H1 (cell line): ENCODE measurements around the gene DAND5. TPM values are rescaled to one million over a fixed set of nuclear protein-coding genes. Genes with fewer than 3 reads are reported as not detected.

Experiments
- CTCF ChIA-PET: fragments of 300-600 bp; sonication (Branson Sonifier 250); formaldehyde crosslinking; loops from one replicate; lab custom pipeline; 2021; ENCODE audit not compliant: partially characterized antibody; lab: Charles Lee
- POLR2A ChIA-PET: fragments of 300-600 bp; sonication (Branson Sonifier 250); formaldehyde crosslinking; loops from one replicate; lab custom pipeline; 2021; ENCODE audit warnings: inconsistent platforms; ENCODE audit not compliant: partially characterized antibody; lab: Charles Lee
- DNase-seq, 2 experiments: peaks; one replicate each; pipeline versions ENCODE4 v3.0.0 to v3.0.0-alpha.2; 2010 to 2022; ENCODE audit warnings: low spot score in 2 of 2, low read depth in 1 of 2, mixed read lengths in 1 of 2
- FAIRE-seq: peaks from 2 replicates; lab custom pipeline; 2011; peaks lifted over from hg19 to GRCh38; lab: Jason Lieb, UNC
- H2AFZ ChIP-seq: 2 replicates; pipeline ENCODE4 v1.8.1; 2012; ENCODE audit warnings: low read length, inconsistent platforms
- H2AK5ac ChIP-seq: 2 replicates; pipeline ENCODE4 v1.6.1; 2013; ENCODE audit warnings: low read depth, low read length
- H2BK120ac ChIP-seq: replicated peaks from 2 replicates; pipeline ENCODE3; 2013; ENCODE audit warnings: low read depth, low read length, inconsistent platforms
- H2BK12ac ChIP-seq: 2 replicates; pipeline ENCODE4 v1.6.1; 2013; ENCODE audit warnings: low read depth, low read length
- H2BK15ac ChIP-seq: 2 replicates; pipeline ENCODE4 v1.6.1; 2013; ENCODE audit warnings: low read length
- H2BK20ac ChIP-seq: 2 replicates; pipeline ENCODE4 v1.6.1; 2013; ENCODE audit warnings: low read length
- H2BK5ac ChIP-seq: 2 replicates; pipeline ENCODE4 v1.6.1; 2013; ENCODE audit warnings: low read depth, low read length
- H3K14ac ChIP-seq: 2 replicates; pipeline ENCODE4 v1.6.1; 2013; ENCODE audit warnings: inconsistent platforms; ENCODE audit not compliant: insufficient read length
- H3K18ac ChIP-seq: 2 replicates; pipeline ENCODE4 v1.6.1; 2013; ENCODE audit warnings: low read length; ENCODE audit errors: extremely low read depth
- H3K23ac ChIP-seq: 2 replicates; pipeline ENCODE4 v1.6.1; 2013; ENCODE audit warnings: inconsistent platforms; ENCODE audit not compliant: insufficient read length
- H3K23me2 ChIP-seq: 2 replicates; pipeline ENCODE4 v1.6.1; 2013; ENCODE audit warnings: low read depth, low read length
- H3K27ac ChIP-seq: 2 replicates; pipeline ENCODE4 v1.6.1; 2011; ENCODE audit warnings: low read depth, low read length, inconsistent platforms
- H3K27me3 ChIP-seq, 4 experiments: replicated peaks in 1 of 4; 1 replicate in 1 of 4; 2 replicates in 3 of 4; pipeline versions ENCODE4 v1.6.1 to v1.8.1; 2011 to 2013; ENCODE audit warnings: low read length in 3 of 4, mild to moderate bottlenecking in 3 of 4, inconsistent platforms in 2 of 4, mixed read lengths in 2 of 4, moderate library complexity in 1 of 4; ENCODE audit not compliant: control insufficient read depth in 3 of 4, insufficient read depth in 3 of 4; ENCODE audit errors: extremely low read depth in 1 of 4
- H3K36me3 ChIP-seq, 4 experiments: 2 replicates each; pipeline versions ENCODE4 v1.6.1 to v1.8.1; 2011 to 2013; ENCODE audit warnings: mild to moderate bottlenecking in 4 of 4, low read length in 3 of 4, moderate library complexity in 2 of 4, control low read depth in 1 of 4, inconsistent platforms in 1 of 4; ENCODE audit not compliant: insufficient read depth in 4 of 4, control insufficient read depth in 2 of 4
- H3K4ac ChIP-seq: replicated peaks from 2 replicates; pipeline ENCODE3; 2013; ENCODE audit warnings: low read length, low read depth, mixed read lengths, inconsistent platforms; ENCODE audit not compliant: insufficient read length
- H3K4me1 ChIP-seq, 4 experiments: replicated peaks in 1 of 4; 1 replicate in 1 of 4; 2 replicates in 3 of 4; pipeline versions ENCODE4 v1.6.1 to v1.8.1; 2011 to 2013; ENCODE audit warnings: low read length in 3 of 4, inconsistent platforms in 2 of 4, mixed read lengths in 1 of 4; ENCODE audit not compliant: insufficient read depth in 4 of 4, control insufficient read depth in 3 of 4
- H3K4me2 ChIP-seq, 2 experiments: 2 replicates each; pipeline versions ENCODE4 v1.6.1 to v1.8.1; 2011 to 2013; ENCODE audit warnings: low read depth in 2 of 2, low read length in 2 of 2, control low read depth in 1 of 2, inconsistent platforms in 1 of 2, mild to moderate bottlenecking in 1 of 2; ENCODE audit not compliant: insufficient read depth in 1 of 2
- H3K4me3 ChIP-seq, 4 experiments: fragments of 200-600, 300-600 bp in 1 of 4; sonication (generic), shearing (Covaris generic), sonication (Bioruptor Twin) in 1 of 4; 2 replicates each; pipeline versions ENCODE4 v1.5.1 to v1.8.1; 2011 to 2016; ENCODE audit warnings: low read length in 4 of 4, low read depth in 3 of 4, control low read depth in 2 of 4, inconsistent platforms in 2 of 4, mild to moderate bottlenecking in 2 of 4, mixed read lengths in 1 of 4, moderate library complexity in 1 of 4; ENCODE audit not compliant: insufficient read depth in 2 of 4; ENCODE audit errors: extremely low read depth in 1 of 4
- H3K56ac ChIP-seq: replicated peaks from 2 replicates; pipeline ENCODE3; 2013; ENCODE audit warnings: low read depth, mild to moderate bottlenecking, mixed read lengths, low read length, inconsistent platforms; ENCODE audit not compliant: insufficient read length
- H3K79me1 ChIP-seq: 2 replicates; pipeline ENCODE4 v1.6.1; 2013; ENCODE audit warnings: low read depth, low read length, control low read depth
- H3K79me2 ChIP-seq, 2 experiments: 2 replicates each; pipeline versions ENCODE4 v1.6.1 to v1.8.1; 2012 to 2013; ENCODE audit warnings: low read length in 2 of 2, mild to moderate bottlenecking in 2 of 2, inconsistent platforms in 1 of 2; ENCODE audit not compliant: insufficient read depth in 2 of 2, control insufficient read depth in 1 of 2
- H3K9ac ChIP-seq, 4 experiments: replicated peaks in 1 of 4; 1 replicate in 1 of 4; 2 replicates in 3 of 4; pipeline versions ENCODE4 v1.6.1 to v1.8.1; 2011 to 2013; ENCODE audit warnings: low read depth in 3 of 4, low read length in 3 of 4, control low read depth in 2 of 4, mild to moderate bottlenecking in 2 of 4, moderate library complexity in 2 of 4, inconsistent platforms in 1 of 4; ENCODE audit errors: extremely low read depth in 1 of 4
- H3K9me3 ChIP-seq, 2 experiments: 2 replicates each; pipeline versions ENCODE4 v1.6.1 to v1.8.1; 2012 to 2013; ENCODE audit warnings: mild to moderate bottlenecking in 2 of 2, moderate library complexity in 2 of 2, control low read depth in 1 of 2, inconsistent platforms in 1 of 2, low read depth in 1 of 2, low read length in 1 of 2, mixed read lengths in 1 of 2; ENCODE audit not compliant: insufficient read depth in 2 of 2
- H4K20me1 ChIP-seq, 2 experiments: replicated peaks in 1 of 2; 2 replicates each; pipeline versions ENCODE3 to v1.8.1; 2011 to 2013; ENCODE audit warnings: inconsistent platforms in 2 of 2, low read length in 2 of 2, mild to moderate bottlenecking in 1 of 2; ENCODE audit not compliant: insufficient read depth in 2 of 2, control insufficient read depth in 1 of 2
- H4K5ac ChIP-seq: 2 replicates; pipeline ENCODE4 v1.6.1; 2013; ENCODE audit warnings: low read length, low read depth, mixed read lengths, inconsistent platforms; ENCODE audit not compliant: insufficient read length
- H4K8ac ChIP-seq: 2 replicates; pipeline ENCODE4 v1.8.0; 2013; ENCODE audit warnings: mild to moderate bottlenecking, moderate library complexity, low read length, inconsistent platforms; ENCODE audit not compliant: insufficient read depth; ENCODE audit errors: extremely low read depth
- H4K91ac ChIP-seq: replicated peaks from 2 replicates; pipeline ENCODE3; 2013; ENCODE audit warnings: low read length, mixed read lengths, inconsistent platforms; ENCODE audit not compliant: insufficient read length
- BCL11A ChIP-seq, 2 experiments: IDR thresholded peaks; one replicate each; pipeline ENCODE4 v1.6.1; 2011; ENCODE audit warnings: low read depth in 2 of 2, low read length in 2 of 2, mild to moderate bottlenecking in 2 of 2
- BRCA1 ChIP-seq: IDR thresholded peaks from 2 replicates; pipeline ENCODE4 v1.6.1; 2012; ENCODE audit warnings: low read depth, low read length, improper control_type of control experiment
- CBX5 ChIP-seq: fragments of 300-800, 300-1000 bp; sonication (generic); IDR thresholded peaks from 2 replicates; pipeline ENCODE4 v1.7.1; 2016; ENCODE audit warnings: antibody characterized with exemption, low read length, low read depth
- CEBPB ChIP-seq: IDR thresholded peaks from 2 replicates; pipeline ENCODE4 v1.6.1; 2012; ENCODE audit warnings: low read depth, low read length
- EP300 ChIP-seq, 2 experiments: IDR thresholded peaks; 1 replicate in 1 of 2; 2 replicates in 1 of 2; pipeline ENCODE4 v1.6.1; 2011 to 2012; ENCODE audit warnings: low read depth in 2 of 2, low read length in 2 of 2, mild to moderate bottlenecking in 2 of 2, borderline replicate concordance in 1 of 2, inconsistent platforms in 1 of 2, moderate library complexity in 1 of 2
- HDAC6 ChIP-seq: IDR thresholded peaks from one replicate; pipeline ENCODE4 v1.7.1; 2012; ENCODE audit warnings: low read depth, mild to moderate bottlenecking, inconsistent platforms, low read length, moderate library complexity
- KDM1A ChIP-seq: fragments of 200-600, 300-600 bp; sonication (generic); IDR thresholded peaks from 2 replicates; pipeline ENCODE4 v1.7.1; 2016; ENCODE audit warnings: mild to moderate bottlenecking, low read length, borderline replicate concordance
- KDM4A ChIP-seq: IDR thresholded peaks from one replicate; pipeline ENCODE4 v1.7.1; 2012; ENCODE audit warnings: low read depth, mild to moderate bottlenecking, moderate library complexity, low read length, inconsistent platforms; ENCODE audit not compliant: severe bottlenecking
- POLR2A ChIP-seq, 2 experiments: IDR thresholded peaks; 1 replicate in 1 of 2; 2 replicates in 1 of 2; pipeline ENCODE4 v1.6.1; 2011; ENCODE audit warnings: low read depth in 2 of 2, low read length in 2 of 2, mild to moderate bottlenecking in 2 of 2; ENCODE audit errors: control extremely low read depth in 1 of 2
- SP1 ChIP-seq: IDR thresholded peaks from 2 replicates; pipeline ENCODE4 v1.6.1; 2011; ENCODE audit warnings: low read depth, low read length
- SRF ChIP-seq: IDR thresholded peaks from 2 replicates; pipeline ENCODE4 v1.6.1; 2011; ENCODE audit warnings: mild to moderate bottlenecking, low read depth, low read length, moderate library complexity
- SUZ12 ChIP-seq: fragments of 200-600 bp; sonication (generic); IDR thresholded peaks from 2 replicates; pipeline ENCODE4 v1.6.1; 2012; ENCODE audit warnings: mild to moderate bottlenecking, inconsistent platforms, low read length, moderate library complexity, mixed read lengths
- WGBS, 2 experiments: shearing (Covaris generic) in 1 of 2; methylation state at CpG; one replicate each; pipeline versions ENCODE4 v1.1.6 to v1.1.7; 2013 to 2015; ENCODE audit warnings: low lambda C conversion rate in 2 of 2, mixed read lengths in 2 of 2, inconsistent platforms in 1 of 2, low coverage in 1 of 2, missing lambda C conversion rate in 1 of 2; ENCODE audit not compliant: insufficient replicate concordance in 2 of 2, insufficient coverage in 1 of 2, insufficient read length in 1 of 2; ENCODE audit errors: extremely low coverage in 1 of 2, missing lambda C conversion rate in 1 of 2; 5-methylcytosine and 5-hydroxymethylcytosine counted together
- polyA plus RNA-seq, 7 experiments: library from polyadenylated mRNA; depleted of rRNA in 3 of 7; stranded (reverse) in 5 of 7; unstranded in 2 of 7; fragments of >200 nt in 5 of 7; fragments of 200-250 nt in 2 of 7; gene quantifications; 1 replicate in 5 of 7; 2 replicates in 1 of 7; 4 replicates in 1 of 7; pipeline versions ENCODE4 v1.2.1 to v1.2.3, GENCODE V29; 2011 to 2013; ENCODE audit warnings: missing spikeins in 2 of 7, mixed read lengths in 2 of 7
- total RNA-seq: library from RNA; stranded (reverse); fragmentation: NEBNext Ultra II Directional; extraction: Animal tissue kit (Norgen Biotek cat#: 25700); gene quantifications from 2 replicates; pipeline ENCODE4 v1.2.1, GENCODE V29; 2021

The DAND5 gene
- total and polyA plus RNA-seq, 2 of the 8 experiments (the other 6 are each of a cell fraction or from before 2014, with no cell fraction given): 0.14 to 0.17 TPM

DNA sequence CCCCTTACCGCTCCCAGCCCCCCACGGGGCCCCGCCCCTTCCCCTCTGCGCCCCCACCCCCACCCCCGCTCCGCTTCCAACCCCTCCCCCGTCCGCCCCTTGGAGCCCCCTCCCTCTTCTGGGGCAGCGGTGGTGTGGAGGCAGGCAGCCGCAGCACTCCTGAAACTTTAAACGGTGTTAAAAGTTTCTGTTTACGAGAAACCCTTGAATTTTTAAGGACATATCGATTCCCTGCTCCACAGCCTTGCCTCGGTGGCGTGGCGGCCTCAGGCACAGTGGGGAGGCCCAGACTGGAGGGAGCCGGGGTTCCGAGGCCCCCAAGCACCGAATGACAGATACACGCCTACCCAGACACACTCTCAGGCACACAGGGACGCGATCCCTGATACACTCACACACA is 21.1 kb downstream of the DAND5 start:
- H4K8ac ChIP-seq: no peak overlapping the region
- no peak overlapping the region for H3K4ac ChIP-seq
- 0 out of 7 replicates have a peak overlapping the region, but pooled peaks of 1 of the 4 experiments have one; percentile 5 for H3K9ac ChIP-seq
- H3K23me2 ChIP-seq: peaks cover 23% of the 10 kb centered on the region
- no peak for DNase-seq
- no peaks in the 10 kb centered on the region for H3K79me2 ChIP-seq
- H3K4me3 ChIP-seq: 0 out of 8 replicates have a peak overlapping the region, but pooled peaks of 1 of the 4 experiments have one; percentile 36
- TF ChIP-seq KDM4A (no peak), KDM1A (no peak), BRCA1 (no peak), HDAC6 (no peak), CBX5 (no peak), SRF (no peak), POLR2A (IDR thresholded peaks at IDR 0.05; ENCODE audit: control extremely low read depth in 1 of 2, low read depth in 2 of 2, low read length in 2 of 2) (no peak), SUZ12 (no peak), EP300 (IDR thresholded peaks at IDR 0.05; ENCODE audit: borderline replicate concordance in 1 of 2, low read depth in 2 of 2, low read length in 2 of 2) (no peak), CEBPB (no peak), BCL11A (IDR thresholded peaks at IDR 0.05; ENCODE audit: low read depth in 2 of 2, low read length in 2 of 2) (no peak), SP1 (no peak)
- H2BK12ac ChIP-seq: peak overlapping the region; percentile 99
- H2BK20ac ChIP-seq: peak overlapping the region; percentile 86; the same call in 1 of the 2 replicates
- H3K27ac ChIP-seq: no peak overlapping the region
- no peak overlapping the region for H3K14ac ChIP-seq
- H4K20me1 ChIP-seq: peaks cover 4 to 27% of the 10 kb centered on the region in 2 experiments
- peak overlapping the region; percentile 60; the same call in 1 of the 2 replicates for H2BK5ac ChIP-seq
- no peak overlapping the region for H2BK120ac ChIP-seq
- peak overlapping the region; percentile 100 for H2BK15ac ChIP-seq
- H4K5ac ChIP-seq: no peak overlapping the region
- H3K23ac ChIP-seq: no peak overlapping the region
- CTCF ChIA-PET: interaction anchor here (0.9 to 2.7 kb wide), 3 partner anchors 20 to 103 kb away, joined by 3 to 8 read pairs (median 3); no protein-coding TSS in a partner anchor
- H2AFZ ChIP-seq: no peak overlapping the region
- no peaks in the 10 kb centered on the region for H3K9me3 ChIP-seq
- WGBS, 2 experiments: 50% methylated on average over 11 of the region's 22 CpGs; no CpG with 5 or more reads in 1 of the 2 experiments
- peaks cover 0 to 15% (median 6%) of the 10 kb centered on the region in 4 experiments; a peak in 5 of 7 replicates for H3K4me1 ChIP-seq
- no peak for FAIRE-seq
- H3K79me1 ChIP-seq: peaks cover 3% of the 10 kb centered on the region; the same call in 1 of the 2 replicates
- peak overlapping the region; percentile 100; the same call in 1 of the 2 replicates for H2AK5ac ChIP-seq
- no peak overlapping the region for H3K56ac ChIP-seq
- H4K91ac ChIP-seq: no peak overlapping the region
- POLR2A ChIA-PET: interaction anchor here (1.0 to 1.2 kb wide), 2 partner anchors 16 to 23 kb away, joined by 3 read pairs; no protein-coding TSS in a partner anchor
- H3K18ac ChIP-seq: peak overlapping the region; percentile 32
- peaks cover 0 to 3% (median 0%) of the 10 kb centered on the region in 4 experiments; a peak in 1 of 8 replicates for H3K36me3 ChIP-seq
- H3K27me3 ChIP-seq: peaks cover 22 to 63% (median 57%) of the 10 kb centered on the region in 4 experiments
- peak overlapping the region; percentile 28 to 42; a peak in 2 of 4 replicates for H3K4me2 ChIP-seq
